Stomach (tissue), 4 donors: ENCODE data around the gene DCK.

Experiments used
- CTCF ChIP-seq, 7 experiments: fragments of 450-650 bp in 4 of 7; fragments of 200-600 bp in 3 of 7; sonication (generic) in 3 of 7; IDR thresholded peaks; one replicate each; pipeline ENCODE4 v1.5.1; 2016 to 2019; ENCODE audit warnings: antibody characterized with exemption in 7 of 7, control low read depth in 2 of 7, mild to moderate bottlenecking in 1 of 7
- POLR2A ChIP-seq, 4 donors: fragments of 450-650 bp; IDR thresholded peaks; one replicate each; pipeline ENCODE4 v1.6.1; 2016; ENCODE audit warnings: antibody characterized with exemption in 4 of 4, control low read depth in 2 of 4, mild to moderate bottlenecking in 1 of 4, moderate library complexity in 1 of 4
- POLR2AphosphoS5 ChIP-seq, 3 donors: sonication (generic); formaldehyde crosslinking; IDR thresholded peaks; one replicate each; pipeline ENCODE4 v1.6.1; 2016; ENCODE audit warnings: antibody characterized with exemption in 3 of 3

GRCh38 chr4:70992391-70992881, 1.0 kb upstream of the DCK start:
- no peak for TF ChIP-seq CTCF (IDR thresholded peaks at IDR 0.05)
- no peak for TF ChIP-seq POLR2AphosphoS5 (IDR thresholded peaks at IDR 0.05)
- no peak for TF ChIP-seq POLR2A (IDR thresholded peaks at IDR 0.05)
